ENCODE results near the gene MIA3. TPM values are rescaled to one million over a fixed set of nuclear protein-coding genes. Genes with fewer than 3 reads are reported as not detected.
"Not testable (repeated sequence)": the region's sequence is repeated elsewhere in the genome, so short reads cannot be mapped to it uniquely, and the experiment has no call there.

MIA3 gene
- total RNA-seq, 1 donor from 2014 or later = 96.4 TPM

GRCh38 chr1:222594789-222595188, 23.1 kb upstream of the MIA3 start:
- no peak for TF ChIP-seq CTCF (IDR thresholded peaks at IDR 0.05)
- H3K27ac Mint-ChIP-seq (ENCODE audit: unreplicated experiment) = no peak overlapping the region
- H3K4me3 Mint-ChIP-seq (ENCODE audit: unreplicated experiment) = no peak overlapping the region
- H3K36me3 Mint-ChIP-seq (ENCODE audit: low read depth) = no peaks in the 10 kb centered on the region
- H3K4me1 Mint-ChIP-seq (ENCODE audit: low read depth) = peaks cover 8% of the 10 kb centered on the region
- peaks cover 16% of the 10 kb centered on the region for H3K9me3 Mint-ChIP-seq (ENCODE audit: low read depth)
- DNase-seq (ENCODE audit: low spot score) = no peak
- peaks cover 16% of the 10 kb centered on the region for H3K27me3 Mint-ChIP-seq (ENCODE audit: low read depth)

GRCh38 chr1:222596696-222597095, 21.2 kb upstream of the MIA3 start:
- Mint-ChIP-seq H3K27ac (ENCODE audit: unreplicated experiment) (no peak overlapping the region), H3K36me3 (ENCODE audit: low read depth) (no peaks in the 10 kb centered on the region), H3K4me3 (ENCODE audit: unreplicated experiment) (no peak overlapping the region), H3K27me3 (ENCODE audit: low read depth) (peaks cover 17% of the 10 kb centered on the region), H3K9me3 (ENCODE audit: low read depth) (peaks cover 16% of the 10 kb centered on the region), H3K4me1 (ENCODE audit: low read depth) (peaks cover 5% of the 10 kb centered on the region)
- DNase-seq (ENCODE audit: low spot score) = no peak
- no peak for TF ChIP-seq CTCF (IDR thresholded peaks at IDR 0.05)

- peaks cover 21% of the 10 kb centered on the region for H3K27me3 Mint-ChIP-seq (ENCODE audit: low read depth)
- DNase-seq (ENCODE audit: low spot score) = no peak
- peaks cover 5% of the 10 kb centered on the region for H3K4me1 Mint-ChIP-seq (ENCODE audit: low read depth)
- H3K36me3 Mint-ChIP-seq (ENCODE audit: low read depth) = peaks cover under 1% of the 10 kb centered on the region
- no peak overlapping the region for H3K4me3 Mint-ChIP-seq (ENCODE audit: unreplicated experiment)
- H3K27ac Mint-ChIP-seq (ENCODE audit: unreplicated experiment) = no peak overlapping the region
- H3K9me3 Mint-ChIP-seq (ENCODE audit: low read depth) = peaks cover 6% of the 10 kb centered on the region
- TF ChIP-seq CTCF (IDR thresholded peaks at IDR 0.05) = no peak
These were observed 17.6 kb upstream of the MIA3 start for GRCh38 chr1:222600281-222600680.

- no peak for TF ChIP-seq CTCF (IDR thresholded peaks at IDR 0.05)
- peaks cover 2% of the 10 kb centered on the region for H3K36me3 Mint-ChIP-seq (ENCODE audit: low read depth)
- H3K9me3 Mint-ChIP-seq (ENCODE audit: low read depth) = no peaks in the 10 kb centered on the region
- H3K27ac Mint-ChIP-seq (ENCODE audit: unreplicated experiment) = no peak overlapping the region
- no peak overlapping the region for H3K4me3 Mint-ChIP-seq (ENCODE audit: unreplicated experiment)
- H3K4me1 Mint-ChIP-seq (ENCODE audit: low read depth) = peaks cover 5% of the 10 kb centered on the region
- H3K27me3 Mint-ChIP-seq (ENCODE audit: low read depth) = peaks cover 19% of the 10 kb centered on the region
- DNase-seq (ENCODE audit: low spot score) = no peak
These were observed 16.6 kb upstream of the MIA3 start for GRCh38 chr1:222601257-222601656.

GRCh38 chr1:222606757-222607156, 11.1 kb upstream of the MIA3 start:
- Mint-ChIP-seq H3K27ac (ENCODE audit: unreplicated experiment) (no peak overlapping the region), H3K4me3 (ENCODE audit: unreplicated experiment) (no peak overlapping the region), H3K27me3 (ENCODE audit: low read depth) (peaks cover 30% of the 10 kb centered on the region), H3K36me3 (ENCODE audit: low read depth) (peaks cover 7% of the 10 kb centered on the region), H3K4me1 (ENCODE audit: low read depth) (no peaks in the 10 kb centered on the region), H3K9me3 (ENCODE audit: low read depth) (peaks cover 6% of the 10 kb centered on the region)
- TF ChIP-seq CTCF (IDR thresholded peaks at IDR 0.05) = no peak
- DNase-seq (ENCODE audit: low spot score) = no peak

GRCh38 chr1:222609111-222609510, 8.8 kb upstream of the MIA3 start:
- H3K4me1 Mint-ChIP-seq (ENCODE audit: low read depth); H3K36me3 Mint-ChIP-seq (ENCODE audit: low read depth); H3K27ac Mint-ChIP-seq (ENCODE audit: unreplicated experiment); H3K4me3 Mint-ChIP-seq (ENCODE audit: unreplicated experiment); DNase-seq (ENCODE audit: low spot score): not testable (repeated sequence)
- H3K27me3 Mint-ChIP-seq (ENCODE audit: low read depth) = peaks cover 50% of the 10 kb centered on the region
- H3K9me3 Mint-ChIP-seq (ENCODE audit: low read depth) = peaks cover 12% of the 10 kb centered on the region
